ENCODE results near the gene ZNF70.

GRCh38 chr22:23704062-23704461, 46.9 kb downstream of the ZNF70 start:
- TF ChIP-seq POLR2AphosphoS5 (IDR thresholded peaks at IDR 0.05; ENCODE audit: borderline replicate concordance, low read depth, low read length), result no peak
- no peak for TF ChIP-seq EZH2 (IDR thresholded peaks at IDR 0.05)
